Retina (tissue), 1 donor: Measurements from ENCODE around the gene OR7D2.
A peak's percentile ranks its signal among the peaks of the same experiment; 100 is the strongest.
"Not testable (repeated sequence)": the region's sequence is repeated elsewhere in the genome, so short reads cannot be mapped to it uniquely, and the experiment has no call there.

ENCODE experiments used
- DNase-seq: peaks from one replicate; pipeline ENCODE4 v3.0.0-alpha.2; 2016

Gene OR7D2

GRCh38 chr19:9178901-9179300 lies at the start of gene OR7D2:
OR7D2 (plus strand) TSS chr19:9178979; CDS start chr19:9185782, 6,803 bp downstream.
- DNase-seq = no peak

- no peak for DNase-seq
Measured at GRCh38 chr19:9130965-9131364, 47.8 kb upstream of the OR7D2 start.

- no peak for DNase-seq
Measured at GRCh38 chr19:9132422-9132821, 46.4 kb upstream of the OR7D2 start.

- no peak for DNase-seq
Measured at GRCh38 chr19:9139609-9140158, 39.1 kb upstream of the OR7D2 start.

GRCh38 chr19:9140159-9140874 lies 38.5 kb upstream of the OR7D2 start, which contains the start of gene ZNF317:
ZNF317 (plus strand) TSS chr19:9140397; CDS start chr19:9156017, 15,620 bp downstream.
- DNase-seq = peak; percentile 95

GRCh38 chr19:9144920-9145319 lies 33.9 kb upstream of the OR7D2 start:
- no peak for DNase-seq

- no peak for DNase-seq
Measured at GRCh38 chr19:9146882-9147281, 31.9 kb upstream of the OR7D2 start.

- DNase-seq = no peak
Measured at GRCh38 chr19:9148697-9149096, 30.1 kb upstream of the OR7D2 start.

- DNase-seq = no peak
Measured at GRCh38 chr19:9149997-9150396, 28.8 kb upstream of the OR7D2 start.

- DNase-seq = no peak
Measured at GRCh38 chr19:9150650-9151049, 28.1 kb upstream of the OR7D2 start.

GRCh38 chr19:9151367-9151766 lies 27.4 kb upstream of the OR7D2 start:
- no peak for DNase-seq

- no peak for DNase-seq
Measured at GRCh38 chr19:9155591-9155990, 23.2 kb upstream of the OR7D2 start.

GRCh38 chr19:9156304-9156703 lies 22.5 kb upstream of the OR7D2 start:
- DNase-seq = no peak

- DNase-seq = no peak
Measured at GRCh38 chr19:9159891-9160290, 18.9 kb upstream of the OR7D2 start.

- DNase-seq = no peak
Measured at GRCh38 chr19:9161427-9161826, 17.4 kb upstream of the OR7D2 start.

GRCh38 chr19:9165261-9165660 lies 13.5 kb upstream of the OR7D2 start:
- DNase-seq = no peak

GRCh38 chr19:9166846-9167245 lies 11.9 kb upstream of the OR7D2 start:
- DNase-seq = no peak

- no peak for DNase-seq
Measured at GRCh38 chr19:9171393-9171991, 7.3 kb upstream of the OR7D2 start.

- no peak for DNase-seq
Measured at GRCh38 chr19:9175326-9175725, 3.5 kb upstream of the OR7D2 start.

- no peak for DNase-seq
Measured at GRCh38 chr19:9183000-9183399, 4.2 kb downstream of the OR7D2 start.

GRCh38 chr19:9187191-9187590 lies 8.4 kb downstream of the OR7D2 start:
- no peak for DNase-seq

GRCh38 chr19:9189535-9189934 lies 10.8 kb downstream of the OR7D2 start:
- no peak for DNase-seq

- not testable (repeated sequence) for DNase-seq
Measured at GRCh38 chr19:9198044-9198443, 19.3 kb downstream of the OR7D2 start.

- DNase-seq = peak; percentile 77
Measured at GRCh38 chr19:9205501-9206113, 26.8 kb downstream of the OR7D2 start.
